HL-60 (cell line): Measurements from ENCODE around the gene ATP5MG.

Experiments used
- DNase-seq, 2 experiments: peaks; one replicate each; pipeline ENCODE4 v3.0.0-alpha.2; 2010 to 2020; ENCODE audit warnings: low read depth in 1 of 2, low spot score in 1 of 2
- H3K27ac ChIP-seq: fragments of 250-450 bp; sonication (Bioruptor Pico); replicated peaks from 2 replicates; pipeline ENCODE4 v1.5.1; 2020; ENCODE audit warnings: mild to moderate bottlenecking, moderate library complexity
- H3K27me3 ChIP-seq: fragments of 250-450 bp; sonication (Bioruptor Pico); 2 replicates; pipeline ENCODE4 v1.5.1; 2021; ENCODE audit warnings: mild to moderate bottlenecking, moderate library complexity; ENCODE audit not compliant: insufficient read depth, poor library complexity, severe bottlenecking
- H3K4me3 ChIP-seq: replicated peaks from 2 replicates; pipeline ENCODE4 v1.5.1; 2011; ENCODE audit warnings: mild to moderate bottlenecking, control low read depth, low read length; ENCODE audit not compliant: insufficient read depth
- CTCF ChIP-seq: IDR thresholded peaks from one replicate; pipeline ENCODE4 v1.5.1; 2011; ENCODE audit warnings: low read length, control low read depth, inconsistent platforms; ENCODE audit not compliant: insufficient read depth
- GABPA ChIP-seq: IDR thresholded peaks from 2 replicates; pipeline ENCODE4 v1.6.1; 2012; ENCODE audit warnings: low read depth
- POLR2AphosphoS5 ChIP-seq: IDR thresholded peaks from 2 replicates; pipeline ENCODE4 v1.6.1; 2012; ENCODE audit warnings: low read depth
- SPI1 ChIP-seq: IDR thresholded peaks from 2 replicates; pipeline ENCODE4 v1.6.1; 2012; ENCODE audit warnings: low read depth, mild to moderate bottlenecking, borderline replicate concordance
- TF ChIP-seq, protein P1 (sequence below): IDR thresholded peaks from 2 replicates; pipeline ENCODE4 v1.6.1; 2012; ENCODE audit warnings: low read depth; ENCODE audit not compliant: insufficient replicate concordance

Gene ATP5MG

DNA sequence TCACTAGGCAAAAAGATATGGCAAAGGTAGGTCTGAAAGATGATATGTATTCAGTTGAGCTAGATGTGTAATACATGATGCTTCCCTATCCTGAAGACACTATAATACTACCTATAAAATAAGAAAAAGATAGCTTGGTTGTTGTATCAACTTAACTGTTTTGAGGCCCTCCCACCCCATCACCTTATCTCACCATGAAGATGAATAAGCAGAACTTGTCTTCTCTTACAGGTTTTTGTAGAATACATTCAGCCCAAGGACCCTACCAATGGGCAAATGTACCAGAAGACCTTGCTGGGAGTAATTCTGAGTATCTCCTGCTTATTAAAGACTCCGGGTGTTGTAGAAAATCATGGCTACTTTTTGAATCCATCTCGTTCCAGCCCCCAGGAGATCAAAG, 28.1 kb upstream of the ATP5MG start:
- Histone ChIP-seq H3K4me3 (no peak overlapping the region), H3K27me3 (no peaks in the 10 kb centered on the region), H3K27ac (no peak overlapping the region)
- TF ChIP-seq CTCF (no peak), POLR2AphosphoS5 (no peak), SPI1 (no peak), GABPA (no peak)
- TF ChIP-seq, protein P1, sequence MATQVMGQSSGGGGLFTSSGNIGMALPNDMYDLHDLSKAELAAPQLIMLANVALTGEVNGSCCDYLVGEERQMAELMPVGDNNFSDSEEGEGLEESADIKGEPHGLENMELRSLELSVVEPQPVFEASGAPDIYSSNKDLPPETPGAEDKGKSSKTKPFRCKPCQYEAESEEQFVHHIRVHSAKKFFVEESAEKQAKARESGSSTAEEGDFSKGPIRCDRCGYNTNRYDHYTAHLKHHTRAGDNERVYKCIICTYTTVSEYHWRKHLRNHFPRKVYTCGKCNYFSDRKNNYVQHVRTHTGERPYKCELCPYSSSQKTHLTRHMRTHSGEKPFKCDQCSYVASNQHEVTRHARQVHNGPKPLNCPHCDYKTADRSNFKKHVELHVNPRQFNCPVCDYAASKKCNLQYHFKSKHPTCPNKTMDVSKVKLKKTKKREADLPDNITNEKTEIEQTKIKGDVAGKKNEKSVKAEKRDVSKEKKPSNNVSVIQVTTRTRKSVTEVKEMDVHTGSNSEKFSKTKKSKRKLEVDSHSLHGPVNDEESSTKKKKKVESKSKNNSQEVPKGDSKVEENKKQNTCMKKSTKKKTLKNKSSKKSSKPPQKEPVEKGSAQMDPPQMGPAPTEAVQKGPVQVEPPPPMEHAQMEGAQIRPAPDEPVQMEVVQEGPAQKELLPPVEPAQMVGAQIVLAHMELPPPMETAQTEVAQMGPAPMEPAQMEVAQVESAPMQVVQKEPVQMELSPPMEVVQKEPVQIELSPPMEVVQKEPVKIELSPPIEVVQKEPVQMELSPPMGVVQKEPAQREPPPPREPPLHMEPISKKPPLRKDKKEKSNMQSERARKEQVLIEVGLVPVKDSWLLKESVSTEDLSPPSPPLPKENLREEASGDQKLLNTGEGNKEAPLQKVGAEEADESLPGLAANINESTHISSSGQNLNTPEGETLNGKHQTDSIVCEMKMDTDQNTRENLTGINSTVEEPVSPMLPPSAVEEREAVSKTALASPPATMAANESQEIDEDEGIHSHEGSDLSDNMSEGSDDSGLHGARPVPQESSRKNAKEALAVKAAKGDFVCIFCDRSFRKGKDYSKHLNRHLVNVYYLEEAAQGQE: no peak
- no peak for DNase-seq

- Histone ChIP-seq H3K27ac (no peak overlapping the region), H3K4me3 (no peak overlapping the region), H3K27me3 (no peaks in the 10 kb centered on the region)
- TF ChIP-seq POLR2AphosphoS5 (no peak), GABPA (no peak)
- no peak for DNase-seq
Measured at GRCh38 chr11:118373871-118374270, 27.5 kb upstream of the ATP5MG start.

- no peak for DNase-seq
- H3K27me3 ChIP-seq: no peaks in the 10 kb centered on the region
- H3K4me3 ChIP-seq: no peak overlapping the region
- no peak overlapping the region for H3K27ac ChIP-seq
- TF ChIP-seq SPI1 (no peak), POLR2AphosphoS5 (no peak), CTCF (no peak), GABPA (no peak)
- TF ChIP-seq, protein P1: no peak
Measured at GRCh38 chr11:118374729-118375128, 26.7 kb upstream of the ATP5MG start.

DNA sequence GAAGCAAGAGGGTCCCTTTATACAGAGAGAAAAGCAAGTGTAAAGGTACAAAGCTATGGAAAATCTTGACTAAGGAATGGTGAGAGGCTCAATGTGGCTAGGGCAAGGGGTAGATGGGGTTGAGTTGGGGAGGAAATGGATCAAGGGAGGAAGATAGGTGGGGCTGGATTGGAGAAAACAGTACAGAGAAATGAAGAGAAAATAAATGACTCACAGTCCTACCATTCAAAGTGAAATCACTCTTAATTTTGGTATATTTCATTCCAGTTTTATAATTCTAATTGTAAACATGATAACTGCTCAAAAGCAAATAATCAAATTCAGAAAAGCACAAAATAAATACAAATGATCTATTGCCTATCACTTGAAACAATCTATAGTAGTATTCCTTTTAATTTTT, 25.4 kb upstream of the ATP5MG start:
- TF ChIP-seq CTCF: no peak
- TF ChIP-seq SPI1: no peak
- TF ChIP-seq, protein P1: no peak
- TF ChIP-seq GABPA: no peak
- TF ChIP-seq POLR2AphosphoS5: no peak
- no peaks in the 10 kb centered on the region for H3K27me3 ChIP-seq
- no peak for DNase-seq
- no peak overlapping the region for H3K27ac ChIP-seq
- no peak overlapping the region for H3K4me3 ChIP-seq
